Limb (tissue), 2 donors: ENCODE measurements around the gene OR1J1.

Experiments
- DNase-seq, 2 donors: peaks; one replicate each; pipeline ENCODE4 v3.0.0-alpha.2; 2016; ENCODE audit errors: extremely low spot score in 2 of 2

The OR1J1 gene, protein sequence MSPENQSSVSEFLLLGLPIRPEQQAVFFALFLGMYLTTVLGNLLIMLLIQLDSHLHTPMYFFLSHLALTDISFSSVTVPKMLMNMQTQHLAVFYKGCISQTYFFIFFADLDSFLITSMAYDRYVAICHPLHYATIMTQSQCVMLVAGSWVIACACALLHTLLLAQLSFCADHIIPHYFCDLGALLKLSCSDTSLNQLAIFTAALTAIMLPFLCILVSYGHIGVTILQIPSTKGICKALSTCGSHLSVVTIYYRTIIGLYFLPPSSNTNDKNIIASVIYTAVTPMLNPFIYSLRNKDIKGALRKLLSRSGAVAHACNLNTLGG

DNA sequence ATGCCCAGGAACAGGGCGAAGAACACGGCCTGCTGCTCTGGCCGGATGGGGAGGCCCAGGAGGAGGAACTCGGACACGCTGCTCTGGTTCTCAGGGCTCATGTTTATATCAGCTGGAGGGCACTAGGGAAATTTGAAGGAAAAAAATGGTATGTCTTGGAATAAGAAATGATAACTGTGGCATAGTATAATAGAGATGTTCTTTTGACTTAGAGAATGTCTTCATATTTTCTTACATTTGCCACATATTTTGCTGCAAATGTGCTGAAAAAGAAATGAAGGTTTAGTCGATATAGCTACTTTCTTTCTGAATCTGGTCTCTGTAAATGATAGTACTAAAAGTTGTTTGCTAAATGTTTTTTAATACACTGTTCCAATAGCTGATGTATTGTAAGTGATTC is at the start of gene OR1J1:
TSS of gene OR1J1 (minus strand) at position 101 of the 400 bp plus-strand sequence. CDS start at position 101, 0 bp downstream.
- no peak for DNase-seq

DNA sequence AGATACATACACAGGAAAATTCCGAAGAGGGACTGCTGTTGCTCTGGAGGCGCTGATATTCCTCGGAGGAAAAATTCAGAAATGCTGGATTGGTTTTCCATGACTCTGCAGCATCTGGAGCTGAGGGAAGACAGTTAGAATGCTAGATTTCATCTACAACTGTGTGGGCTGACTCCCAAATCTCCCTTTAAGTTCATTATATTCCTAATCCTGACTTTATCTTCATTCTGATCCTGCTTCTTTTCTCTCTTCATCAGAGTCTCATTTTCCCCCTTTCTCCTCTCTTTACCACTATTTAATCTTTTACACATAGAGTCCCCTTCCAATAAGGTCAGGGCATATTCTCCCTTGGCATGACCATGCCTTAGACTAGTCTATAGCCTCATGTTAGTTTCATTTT is 49.5 kb upstream of the OR1J1 start, which contains the start of gene OR1N1:
TSS of gene OR1N1 (minus strand) at position 101 of the 400 bp plus-strand sequence. CDS start at position 101, 0 bp downstream.
- no peak for DNase-seq

DNA sequence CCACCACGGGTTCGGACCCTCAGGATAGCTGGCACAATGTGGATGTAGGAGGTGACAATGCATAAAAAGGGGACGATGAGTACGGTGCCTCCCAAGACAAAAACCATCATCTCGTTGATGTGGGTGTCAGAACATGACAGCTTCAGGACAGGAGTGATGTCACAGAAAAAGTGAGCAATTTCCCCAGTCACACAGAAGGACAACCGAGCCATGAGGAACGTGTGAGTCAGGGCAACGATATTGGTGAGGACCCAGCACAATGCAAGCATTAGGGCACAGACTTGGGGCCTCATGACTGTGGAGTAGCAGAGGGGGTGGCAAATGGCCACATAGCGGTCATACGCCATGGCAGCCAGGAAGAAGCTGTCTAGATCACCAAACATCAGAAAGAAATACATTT is 48.9 kb upstream of the OR1J1 start:
- no peak for DNase-seq

DNA sequence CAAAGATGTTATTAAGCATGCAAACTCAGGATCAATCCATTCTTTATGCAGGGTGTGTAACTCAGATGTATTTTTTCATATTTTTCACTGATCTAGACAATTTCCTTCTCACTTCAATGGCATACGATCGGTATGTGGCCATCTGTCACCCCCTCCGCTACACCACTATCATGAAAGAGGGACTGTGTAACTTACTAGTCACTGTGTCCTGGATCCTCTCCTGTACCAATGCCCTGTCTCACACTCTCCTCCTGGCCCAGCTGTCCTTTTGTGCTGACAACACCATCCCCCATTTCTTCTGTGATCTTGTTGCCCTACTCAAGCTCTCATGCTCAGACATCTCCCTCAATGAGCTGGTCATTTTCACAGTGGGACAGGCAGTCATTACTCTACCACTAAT is 41.6 kb upstream of the OR1J1 start:
- no peak for DNase-seq

DNA sequence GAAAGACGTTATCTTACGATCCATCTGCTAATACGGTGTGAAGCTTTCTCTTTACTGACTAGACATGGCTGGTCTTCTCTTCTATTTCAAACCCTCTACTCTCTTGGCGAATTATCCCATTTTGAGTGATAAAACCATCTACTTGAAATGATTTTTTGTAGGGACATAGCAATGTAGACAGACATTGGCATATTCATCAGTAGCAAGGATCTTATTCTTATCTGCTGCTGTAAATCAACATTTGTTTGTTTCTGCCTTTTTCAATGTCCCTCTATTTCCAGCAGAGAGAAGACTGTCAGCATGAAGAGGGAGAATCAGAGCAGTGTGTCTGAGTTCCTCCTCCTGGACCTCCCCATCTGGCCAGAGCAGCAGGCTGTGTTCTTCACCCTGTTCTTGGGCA is 41.1 kb upstream of the OR1J1 start, which contains the start of gene OR1J4:
TSS of gene OR1J4 (plus strand) at position 301 of the 400 bp plus-strand sequence. CDS start at position 301, 0 bp downstream.
- no peak for DNase-seq

DNA sequence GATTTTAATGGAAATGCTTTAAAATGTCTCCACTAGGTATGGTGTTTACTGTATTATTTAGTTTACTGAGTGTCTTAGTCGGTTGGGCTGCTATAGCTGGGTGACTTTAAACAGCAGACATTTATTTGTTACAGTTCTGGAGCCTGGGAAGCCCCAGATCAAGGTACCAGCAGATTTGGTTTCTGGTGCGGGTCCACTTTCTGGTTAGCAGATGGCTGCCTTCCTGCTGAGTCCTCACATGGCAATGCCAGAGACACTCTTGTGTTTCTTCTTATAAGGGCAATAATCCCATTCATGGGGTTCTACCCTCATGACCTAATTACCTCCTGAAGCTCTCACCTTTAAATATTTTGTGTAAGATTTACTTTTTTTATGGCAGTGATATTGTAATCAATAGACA is 40.5 kb upstream of the OR1J1 start:
- no peak for DNase-seq

DNA sequence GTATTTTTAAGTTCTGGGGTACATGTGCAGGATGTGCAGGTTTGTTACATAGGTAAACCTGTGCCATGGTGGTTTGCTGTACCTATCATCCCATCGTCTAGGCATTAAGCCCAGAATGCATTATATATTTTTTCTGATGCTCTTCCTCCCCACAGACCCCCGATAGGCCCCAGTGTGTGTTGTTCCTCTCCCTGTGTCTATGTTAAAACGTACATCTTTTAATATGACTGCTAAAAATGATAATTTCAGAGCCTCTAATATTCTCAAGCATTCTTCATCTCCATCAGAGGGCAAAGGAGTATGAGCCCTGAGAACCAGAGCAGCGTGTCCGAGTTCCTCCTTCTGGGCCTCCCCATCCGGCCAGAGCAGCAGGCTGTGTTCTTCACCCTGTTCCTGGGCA is 32.8 kb upstream of the OR1J1 start, which contains the start of gene OR1J2:
TSS of gene OR1J2 (plus strand) at position 301 of the 400 bp plus-strand sequence. CDS start at position 301, 0 bp downstream.
- no peak for DNase-seq

DNA sequence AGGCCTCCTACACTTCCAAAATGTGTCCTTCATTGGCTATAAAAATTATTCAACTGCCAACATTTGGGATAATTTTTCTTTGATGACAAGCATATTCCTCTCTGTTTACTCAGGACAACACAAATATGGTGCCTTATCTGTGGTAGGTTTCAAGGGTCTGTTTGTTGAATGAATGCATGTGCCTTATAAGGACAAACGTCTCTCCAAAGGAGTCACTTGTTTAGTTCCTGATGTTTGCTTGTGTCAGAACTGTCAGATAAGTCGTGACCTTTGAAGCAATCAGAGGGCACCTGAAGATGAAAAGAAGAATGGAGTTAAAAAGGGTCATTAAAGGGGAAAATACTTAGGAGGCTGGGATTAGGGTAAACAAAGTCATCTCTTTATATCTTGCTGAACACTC is 29.2 kb upstream of the OR1J1 start:
- no peak for DNase-seq

DNA sequence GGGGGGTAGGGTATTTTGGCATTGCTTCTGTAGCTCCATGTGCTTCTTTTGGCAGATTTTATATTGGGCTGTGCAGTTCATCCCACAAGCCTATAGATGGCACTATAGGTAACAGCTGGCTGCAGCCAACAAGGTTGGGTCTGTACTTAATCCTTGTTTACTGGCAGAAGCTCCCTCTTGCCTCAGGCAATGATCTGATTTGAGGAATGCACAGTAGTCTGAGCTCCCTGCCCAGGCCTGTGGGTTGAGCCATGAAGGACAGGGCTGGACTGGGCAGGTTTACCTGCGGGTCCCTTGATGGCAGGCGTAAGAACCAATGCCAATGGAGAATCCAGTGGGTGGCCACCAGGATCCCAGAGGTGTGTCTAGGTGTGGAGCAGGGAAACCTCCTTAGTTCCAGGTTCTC is 21.2 kb upstream of the OR1J1 start:
- DNase-seq: peak in 1 of 2 donors; percentile 7

DNA sequence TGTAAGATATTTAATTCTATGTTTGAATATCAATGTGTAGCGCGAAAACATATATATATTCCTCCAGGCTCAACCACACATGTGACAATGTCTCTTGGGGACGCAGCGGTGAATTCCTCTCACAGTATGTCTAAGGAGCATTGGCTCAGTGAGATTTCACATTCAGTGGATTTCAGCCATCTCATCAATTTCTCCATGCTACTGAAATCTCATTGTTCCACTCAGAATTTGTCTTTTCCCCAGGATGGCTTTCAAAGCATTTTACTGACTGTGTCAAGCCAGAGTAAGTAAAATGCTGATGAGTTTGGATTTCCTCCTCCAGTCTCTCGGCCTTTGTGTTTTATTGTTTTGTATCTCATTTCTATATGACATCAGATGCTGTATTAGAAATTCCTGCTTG is 1.3 kb upstream of the OR1J1 start:
- DNase-seq: no peak

DNA sequence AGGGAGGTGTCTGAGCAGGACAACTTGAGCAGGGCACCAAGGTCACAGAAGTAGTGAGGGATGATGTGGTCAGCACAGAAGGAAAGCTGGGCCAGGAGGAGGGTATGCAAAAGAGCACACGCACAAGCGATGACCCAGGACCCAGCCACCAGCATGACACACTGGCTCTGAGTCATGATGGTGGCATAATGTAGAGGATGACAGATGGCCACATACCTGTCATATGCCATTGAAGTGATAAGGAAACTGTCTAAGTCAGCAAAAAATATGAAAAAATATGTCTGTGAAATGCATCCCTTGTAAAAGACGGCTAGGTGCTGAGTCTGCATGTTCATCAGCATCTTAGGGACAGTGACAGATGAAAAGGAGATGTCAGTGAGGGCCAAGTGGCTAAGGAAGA is 380 bp downstream of the OR1J1 start:
- no peak for DNase-seq

DNA sequence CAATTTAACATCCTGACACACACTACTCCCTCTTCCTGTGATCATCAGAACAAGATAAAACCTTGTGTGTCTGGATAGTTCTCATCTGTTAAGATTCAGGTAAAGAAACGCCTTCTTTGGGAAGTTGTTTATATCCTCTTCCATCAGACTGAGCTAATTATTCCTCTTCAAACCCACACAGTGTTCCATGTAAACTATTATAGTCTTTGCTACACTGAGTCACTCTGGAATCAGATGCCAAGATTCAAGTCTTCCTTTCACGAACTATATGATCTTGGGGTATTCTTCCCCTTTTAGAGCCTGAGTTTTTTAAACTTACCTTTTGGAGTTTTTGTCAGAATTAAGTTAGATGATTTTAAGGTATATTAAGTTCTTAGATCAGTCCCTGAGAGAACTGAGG is 2.0 kb downstream of the OR1J1 start:
- no peak for DNase-seq

DNA sequence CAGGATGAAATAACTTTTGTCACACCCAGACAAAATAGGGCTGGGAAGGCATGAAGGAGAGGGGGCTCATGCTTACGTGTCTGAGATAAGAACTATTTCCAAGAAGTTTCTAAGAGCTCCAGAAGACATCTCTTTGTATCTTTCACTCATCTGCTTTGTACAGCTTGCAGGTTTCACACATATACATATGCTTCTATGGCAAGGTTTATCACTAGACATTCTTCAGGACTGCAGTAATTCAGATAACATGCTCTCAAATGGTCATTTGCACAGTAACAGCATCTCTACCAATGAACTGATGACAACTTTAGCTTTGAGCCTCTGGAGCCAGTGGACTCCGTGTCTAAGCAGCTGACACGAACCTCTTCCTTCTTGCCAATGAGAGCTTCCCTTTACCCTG is 3.2 kb downstream of the OR1J1 start:
- no peak for DNase-seq

DNA sequence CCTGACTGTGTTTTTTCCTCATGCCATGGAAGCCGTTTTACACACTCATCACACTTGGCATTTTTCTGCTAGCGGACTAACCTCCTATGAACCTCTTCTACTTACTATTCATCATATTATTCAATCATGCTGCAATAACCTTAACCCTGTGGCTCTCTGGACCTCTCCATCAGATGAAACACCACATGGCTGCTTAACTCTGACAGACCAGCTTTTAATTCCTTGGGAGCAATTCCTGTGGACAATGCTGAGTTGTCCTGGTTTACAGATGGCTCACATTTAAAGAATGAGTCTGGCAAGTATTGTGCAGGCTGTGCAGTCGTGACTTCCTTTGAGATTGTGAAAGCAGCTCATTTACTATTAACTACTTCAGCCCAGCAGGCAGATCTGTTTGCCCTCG is 9.0 kb downstream of the OR1J1 start:
- no peak for DNase-seq

DNA sequence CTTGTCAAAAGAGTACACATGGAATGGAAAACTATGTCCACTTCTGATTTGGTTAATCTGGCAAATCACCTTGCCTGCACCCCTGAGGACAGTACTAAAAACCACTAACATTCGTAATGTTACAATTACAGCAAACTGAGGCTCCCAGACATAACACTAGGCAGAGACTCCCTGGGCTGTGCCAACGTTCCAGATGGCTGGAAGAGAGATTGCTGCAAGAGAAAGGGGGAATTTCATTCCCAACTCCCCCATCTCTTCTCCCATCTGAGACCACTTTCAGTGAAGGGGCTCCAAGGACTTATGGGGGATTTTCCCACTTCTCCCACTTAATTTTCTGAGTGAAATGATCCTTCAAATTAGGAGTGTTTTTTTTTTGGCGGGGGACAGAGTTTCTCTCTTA is 11.3 kb downstream of the OR1J1 start:
- DNase-seq: no peak

DNA sequence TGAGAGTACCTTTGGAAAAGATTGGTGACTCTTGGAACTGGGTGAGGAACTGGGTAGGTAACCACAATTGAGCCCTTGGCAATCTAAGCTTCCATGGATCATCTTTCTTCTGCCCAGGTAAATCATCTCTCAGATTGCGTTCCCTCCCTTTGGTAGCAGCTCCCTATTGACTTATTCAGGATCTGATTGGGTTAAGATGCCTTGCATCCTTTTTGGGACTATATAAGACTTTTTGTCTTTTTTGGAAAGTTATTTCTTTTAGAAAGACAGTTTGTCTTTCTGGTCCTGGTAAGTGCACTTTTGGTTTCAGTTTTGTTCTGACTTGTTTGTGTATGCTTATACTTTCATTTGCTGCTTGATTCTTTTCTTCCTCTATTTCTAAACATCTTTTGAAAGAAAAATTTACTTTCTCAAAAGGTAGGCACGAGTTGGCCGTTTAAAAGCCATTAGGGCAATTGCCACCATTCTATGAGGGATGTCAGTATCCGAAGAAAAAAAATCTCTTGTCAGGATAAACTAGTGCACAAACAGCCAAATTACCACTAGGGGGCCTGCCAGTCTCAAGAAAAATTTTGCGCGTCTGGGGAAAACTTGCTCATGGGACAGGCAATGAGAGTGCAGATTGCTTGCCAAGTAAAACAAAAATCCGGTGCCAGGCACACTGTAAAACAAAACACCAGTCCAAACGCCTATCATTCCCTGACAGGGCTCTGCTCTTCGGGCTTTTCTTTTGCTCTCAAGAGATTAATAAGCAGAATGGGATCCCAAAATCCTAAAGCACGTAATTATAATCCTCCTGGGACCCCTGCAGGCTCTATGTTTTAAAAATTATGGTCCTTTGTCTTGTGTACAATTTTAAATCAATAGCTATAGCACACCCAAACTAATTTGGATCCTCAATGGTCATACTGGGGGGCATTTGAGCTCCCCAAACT is 12.8 kb downstream of the OR1J1 start:
- peak; percentile 57 to 64 for DNase-seq

DNA sequence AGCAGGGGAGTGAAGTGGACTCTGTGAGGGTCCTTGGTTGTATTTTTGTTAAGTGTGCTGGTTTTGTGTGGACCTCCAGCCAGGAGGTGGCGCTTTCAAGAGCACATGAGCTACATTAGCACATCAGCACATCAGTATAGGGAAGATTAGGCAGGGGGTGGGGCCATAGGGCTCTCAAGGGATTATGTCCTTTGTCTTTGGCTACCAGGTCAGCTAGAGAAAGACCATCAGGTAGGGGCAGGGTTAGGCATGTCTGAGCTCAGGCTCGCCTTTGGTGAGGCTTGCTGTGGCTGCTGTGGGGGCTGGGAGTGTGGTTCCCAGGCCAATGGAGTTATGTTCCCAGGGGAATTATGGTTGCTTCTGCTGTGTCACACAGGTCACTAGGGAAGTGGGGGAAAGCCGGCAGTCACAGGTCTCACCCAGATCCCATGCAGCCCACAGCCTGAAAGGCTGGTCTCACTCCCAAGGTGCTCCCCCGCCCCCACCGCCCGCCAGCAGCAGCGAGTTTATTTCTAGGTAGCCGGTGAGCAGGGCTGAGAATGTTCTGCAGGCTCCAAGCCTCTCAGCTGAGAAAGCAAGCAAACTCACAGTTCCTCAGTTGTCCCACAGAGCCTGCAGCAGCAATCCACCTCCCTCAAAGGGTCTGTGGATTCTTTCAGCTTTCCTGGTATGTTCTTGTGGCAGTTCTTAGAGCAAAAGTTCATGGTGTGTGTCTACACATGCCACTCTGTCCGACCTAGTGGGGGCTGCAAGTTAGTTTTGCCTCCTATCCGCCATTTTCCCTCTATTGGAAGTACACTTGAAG is 13.7 kb downstream of the OR1J1 start:
- no peak for DNase-seq

DNA sequence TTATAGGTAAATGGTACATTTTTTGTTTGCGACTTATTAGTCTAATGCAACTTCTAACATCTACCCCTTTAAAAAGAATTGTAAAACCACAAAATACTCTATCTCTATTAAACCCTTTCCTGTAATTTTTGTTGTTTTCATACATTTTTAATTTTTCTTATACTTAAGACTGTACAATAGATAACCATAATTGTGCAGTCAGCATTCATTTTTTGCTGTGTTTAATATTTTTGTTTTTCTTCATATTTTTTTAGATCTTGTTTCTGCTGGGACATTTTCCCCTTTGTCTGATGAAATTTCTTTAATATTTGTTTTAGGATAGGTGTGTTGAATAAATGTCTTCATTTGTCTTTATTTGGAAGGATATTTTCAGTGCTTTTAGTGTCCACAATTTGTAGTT is 19.9 kb downstream of the OR1J1 start:
- no peak for DNase-seq

DNA sequence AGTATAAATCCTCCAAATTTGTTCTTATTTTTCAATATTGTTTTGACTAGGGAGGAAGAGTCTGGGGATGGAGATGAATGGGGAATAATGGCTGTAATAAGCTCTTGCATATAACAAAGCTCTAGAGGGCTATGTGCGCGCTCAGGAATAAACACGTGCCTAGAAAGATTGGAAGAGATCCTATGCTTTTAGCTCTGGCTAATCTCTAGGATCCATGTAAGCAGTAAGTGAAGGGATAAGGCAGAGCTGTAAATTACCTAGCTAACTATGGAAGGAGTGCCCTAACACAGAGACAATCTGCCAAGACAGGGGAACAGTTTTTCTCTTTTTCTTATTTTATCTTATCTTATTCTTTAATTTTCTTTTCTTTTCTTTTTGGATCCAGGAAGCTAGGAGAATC is 21.6 kb downstream of the OR1J1 start:
- DNase-seq: no peak

DNA sequence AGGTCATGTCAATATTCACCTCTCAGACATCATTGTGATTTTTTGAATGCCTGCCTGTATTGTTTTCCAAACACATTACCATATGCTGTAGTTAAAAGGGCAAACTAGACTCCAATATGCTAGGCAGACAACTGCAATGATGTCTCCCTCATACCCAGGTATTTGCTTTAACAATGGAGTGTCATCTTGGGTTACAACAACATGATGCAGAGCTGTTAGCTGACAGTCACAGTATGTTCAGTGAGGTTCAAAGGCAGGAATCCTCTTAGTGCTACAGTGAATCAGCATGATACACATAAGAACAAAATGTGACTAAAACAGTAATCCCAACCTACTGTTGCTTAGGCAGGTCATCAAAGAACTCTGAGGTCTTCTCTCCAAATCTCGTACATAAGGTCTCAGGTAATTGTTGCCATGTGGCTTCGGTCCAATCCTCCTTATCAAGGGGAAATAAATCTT is 24.0 kb downstream of the OR1J1 start:
- no peak for DNase-seq

DNA sequence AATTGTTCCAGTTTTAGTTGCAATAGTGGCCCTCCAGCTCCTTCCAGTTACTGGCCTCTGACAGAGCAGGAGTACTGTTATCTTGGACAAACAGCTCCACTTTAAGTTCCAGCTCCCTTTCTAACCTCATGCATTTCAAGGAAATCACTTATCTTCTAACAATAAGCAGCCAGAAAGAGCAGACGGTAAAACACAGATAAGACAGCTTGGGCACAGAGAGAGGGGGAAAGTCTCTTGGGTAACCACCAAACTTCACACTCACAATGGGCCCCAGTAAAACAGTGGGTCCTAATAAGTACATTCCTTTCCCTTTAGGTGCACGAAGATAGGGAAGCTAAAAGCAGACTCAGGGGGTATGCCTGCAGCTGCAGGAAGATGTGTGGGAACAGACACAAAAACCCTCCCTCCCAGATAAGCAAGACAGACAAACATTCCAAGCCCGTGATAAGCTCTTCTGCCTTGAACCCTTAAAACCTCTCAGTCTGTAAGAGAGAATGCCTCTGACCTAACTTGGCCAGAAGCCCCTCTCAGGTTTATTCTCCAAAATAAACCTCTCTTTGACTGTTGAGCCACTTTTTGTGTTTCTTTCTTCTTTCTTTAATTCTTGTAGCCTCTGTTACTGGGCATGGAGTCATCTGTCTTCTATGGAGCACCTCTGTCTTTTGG is 30.8 kb downstream of the OR1J1 start:
- no peak for DNase-seq
